ENCODE results near the gene CCL1.

CCL1 gene

DNA sequence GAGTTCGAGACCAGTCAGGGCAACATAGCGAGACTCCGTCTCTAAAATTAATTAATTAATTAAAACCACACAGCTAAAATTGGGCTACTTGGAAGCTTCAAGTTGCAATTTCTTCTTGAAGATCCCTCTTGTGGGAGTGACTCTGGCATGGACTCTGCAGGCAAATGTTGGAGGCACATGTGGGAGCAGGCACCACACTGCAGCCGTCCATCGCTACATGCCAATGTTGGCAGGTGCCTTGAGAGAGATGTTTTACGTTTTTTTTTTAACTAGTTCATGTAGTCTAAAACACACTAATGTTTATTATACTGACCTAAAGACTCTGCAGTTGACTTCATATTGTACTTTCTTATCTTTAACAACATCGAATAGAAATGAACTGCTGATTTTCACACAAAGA, 51.7 kb downstream of the CCL1 start:
- TF ChIP-seq, protein P1, sequence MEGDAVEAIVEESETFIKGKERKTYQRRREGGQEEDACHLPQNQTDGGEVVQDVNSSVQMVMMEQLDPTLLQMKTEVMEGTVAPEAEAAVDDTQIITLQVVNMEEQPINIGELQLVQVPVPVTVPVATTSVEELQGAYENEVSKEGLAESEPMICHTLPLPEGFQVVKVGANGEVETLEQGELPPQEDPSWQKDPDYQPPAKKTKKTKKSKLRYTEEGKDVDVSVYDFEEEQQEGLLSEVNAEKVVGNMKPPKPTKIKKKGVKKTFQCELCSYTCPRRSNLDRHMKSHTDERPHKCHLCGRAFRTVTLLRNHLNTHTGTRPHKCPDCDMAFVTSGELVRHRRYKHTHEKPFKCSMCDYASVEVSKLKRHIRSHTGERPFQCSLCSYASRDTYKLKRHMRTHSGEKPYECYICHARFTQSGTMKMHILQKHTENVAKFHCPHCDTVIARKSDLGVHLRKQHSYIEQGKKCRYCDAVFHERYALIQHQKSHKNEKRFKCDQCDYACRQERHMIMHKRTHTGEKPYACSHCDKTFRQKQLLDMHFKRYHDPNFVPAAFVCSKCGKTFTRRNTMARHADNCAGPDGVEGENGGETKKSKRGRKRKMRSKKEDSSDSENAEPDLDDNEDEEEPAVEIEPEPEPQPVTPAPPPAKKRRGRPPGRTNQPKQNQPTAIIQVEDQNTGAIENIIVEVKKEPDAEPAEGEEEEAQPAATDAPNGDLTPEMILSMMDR (IDR thresholded peaks at IDR 0.05; ENCODE audit: insufficient read depth, low read length, poor library complexity, severe bottlenecking) = no peak

More for the DNA sequence above, 51.7 kb downstream of the CCL1 start:
- Histone ChIP-seq H3K4me3 (replicated peaks; ENCODE audit: low read depth, low read length) (no peak overlapping the region), H3K36me3 (ENCODE audit: control insufficient read depth, insufficient read depth, low read length) (no peaks in the 10 kb centered on the region), H3K27me3 (replicated peaks; ENCODE audit: control insufficient read depth, insufficient read depth, low read length) (no peaks in the 10 kb centered on the region; the same call in 1 of the 2 replicates)
- no peak for DNase-seq (ENCODE audit: extremely low read depth, insufficient read length)
